ENCODE data around the gene PODNL1. TPM values are rescaled to one million over a fixed set of nuclear protein-coding genes. Genes with fewer than 3 reads are reported as not detected.

PODNL1 gene
- total and polyA plus RNA-seq, 8 donors, result 0.92 to 3.4 (median 1.3) TPM; not detected in 5

- Histone ChIP-seq H3K9me3 (no peaks in the 10 kb centered on the region), H3K27me3 (peaks cover 0 to 27% (median 0%) of the 10 kb centered on the region in 3 donors), H3K36me3 (peaks cover 27 to 54% (median 52%) of the 10 kb centered on the region in 4 donors), H3K4me1 (no peaks in the 10 kb centered on the region), H3K4me3 (no peak overlapping the region), H3K27ac (no peak overlapping the region)
- no peak for DNase-seq
- WGBS, 5 donors, result 20 to 86% (median 82%) methylated on average over 1 to 17 of the region's 17 CpGs
- intact Hi-C loops (cut with DNase I; ENCODE audit: low total_unique reads), result no loop called here
- TF ChIP-seq POLR2AphosphoS5 (IDR thresholded peaks at IDR 0.05) (no peak), EP300 (IDR thresholded peaks at IDR 0.05) (no peak), CTCF (IDR thresholded peaks at IDR 0.05) (no peak)
Measured at GRCh38 chr19:13930402-13930801, 7.8 kb downstream of the PODNL1 start.

- peaks cover 32 to 58% (median 57%) of the 10 kb centered on the region in 4 donors for H3K36me3 ChIP-seq
- no peak overlapping the region for H3K27ac ChIP-seq
- no peak for TF ChIP-seq CTCF (IDR thresholded peaks at IDR 0.05)
- H3K9me3 ChIP-seq, result no peaks in the 10 kb centered on the region
- 89 to 95% (median 91%) methylated on average over 8 to 17 of the region's 17 CpGs for WGBS, 5 donors
- no peak overlapping the region for H3K4me3 ChIP-seq
- no peak for DNase-seq
- H3K27me3 ChIP-seq, result peaks cover 0 to 22% (median 0%) of the 10 kb centered on the region in 3 donors
- H3K4me1 ChIP-seq, result no peaks in the 10 kb centered on the region
- intact Hi-C loops (cut with DNase I; ENCODE audit: low total_unique reads), result no loop called here
Measured at GRCh38 chr19:13929956-13930355, 8.3 kb downstream of the PODNL1 start.

- no peak overlapping the region for H3K27ac ChIP-seq
- H3K36me3 ChIP-seq, result peaks cover 38 to 64% (median 63%) of the 10 kb centered on the region in 4 donors
- intact Hi-C loops (cut with DNase I; ENCODE audit: low total_unique reads), result no loop called here
- H3K27me3 ChIP-seq, result peaks cover 0 to 16% (median 0%) of the 10 kb centered on the region in 3 donors
- no peak for DNase-seq
- WGBS, 5 donors, result 77 to 93% (median 89%) methylated on average over 3 to 12 of the region's 12 CpGs
- no peak for TF ChIP-seq POLR2AphosphoS5 (IDR thresholded peaks at IDR 0.05)
- no peak for TF ChIP-seq EP300 (IDR thresholded peaks at IDR 0.05)
- no peak for TF ChIP-seq CTCF (IDR thresholded peaks at IDR 0.05)
- no peak for TF ChIP-seq POLR2A (IDR thresholded peaks at IDR 0.05)
- H3K4me3 ChIP-seq, result no peak overlapping the region
- H3K4me1 ChIP-seq, result no peaks in the 10 kb centered on the region
- no peaks in the 10 kb centered on the region for H3K9me3 ChIP-seq
Measured at GRCh38 chr19:13929340-13929739, 8.9 kb downstream of the PODNL1 start.

GRCh38 chr19:13926715-13927114 is 11.5 kb downstream of the PODNL1 start:
- no peak overlapping the region for H3K4me3 ChIP-seq
- H3K27ac ChIP-seq, result no peak overlapping the region
- H3K4me1 ChIP-seq, result no peaks in the 10 kb centered on the region
- intact Hi-C loops (cut with DNase I; ENCODE audit: low total_unique reads), result no loop called here
- peaks cover 60 to 90% (median 89%) of the 10 kb centered on the region in 4 donors for H3K36me3 ChIP-seq
- no peak for DNase-seq
- TF ChIP-seq POLR2AphosphoS5 (IDR thresholded peaks at IDR 0.05) (no peak), EP300 (IDR thresholded peaks at IDR 0.05) (no peak), CTCF (IDR thresholded peaks at IDR 0.05) (no peak), POLR2A (IDR thresholded peaks at IDR 0.05) (no peak)
- no peaks in the 10 kb centered on the region for H3K27me3 ChIP-seq
- WGBS, 5 donors, result 69 to 88% (median 83%) methylated on average over 7 to 8 of the region's 8 CpGs
- H3K9me3 ChIP-seq, result no peaks in the 10 kb centered on the region
